Activated T-cell treated with anti-CD3 and anti-CD28 coated beads for 4 hours (primary cell): ENCODE data around the gene MMP10.

Source experiments
- DNase-seq: peaks from one replicate; pipeline ENCODE4 v3.0.0-alpha.2; 2020

The MMP10 gene

DNA sequence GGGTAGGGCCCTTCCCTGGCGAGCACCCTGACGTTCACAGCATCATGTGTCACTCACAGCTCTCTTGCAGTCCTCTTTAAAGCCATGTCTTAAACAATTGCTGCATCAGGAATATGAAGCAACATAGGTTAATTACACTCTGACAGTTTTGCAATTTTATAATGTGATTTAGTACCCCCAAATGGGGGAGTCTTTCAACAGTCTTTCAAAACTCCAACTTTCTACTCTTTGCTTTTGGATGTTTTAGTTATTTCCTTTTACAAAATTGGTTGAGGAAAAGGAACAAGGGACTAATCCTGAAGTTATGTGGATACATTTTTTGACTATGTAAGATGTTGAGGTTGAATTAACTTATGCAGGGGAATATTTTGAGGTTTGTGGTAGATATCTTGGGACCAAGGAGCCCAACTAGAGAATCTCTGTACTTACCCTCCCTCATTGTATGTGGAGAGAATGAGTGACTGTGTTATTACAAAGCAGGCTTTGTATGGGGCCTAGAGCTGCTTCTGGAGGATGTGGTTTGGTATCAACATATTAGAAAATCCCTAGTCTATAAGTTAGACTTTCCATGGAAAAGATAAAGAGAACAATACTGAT lies 55.4 kb downstream of the MMP10 start, which contains the start of gene MMP8:
MMP8 (minus strand) TSS at position 51 of the 597 bp plus-strand sequence. CDS start 99 bp downstream, outside the sequence.
- DNase-seq: no peak

DNA sequence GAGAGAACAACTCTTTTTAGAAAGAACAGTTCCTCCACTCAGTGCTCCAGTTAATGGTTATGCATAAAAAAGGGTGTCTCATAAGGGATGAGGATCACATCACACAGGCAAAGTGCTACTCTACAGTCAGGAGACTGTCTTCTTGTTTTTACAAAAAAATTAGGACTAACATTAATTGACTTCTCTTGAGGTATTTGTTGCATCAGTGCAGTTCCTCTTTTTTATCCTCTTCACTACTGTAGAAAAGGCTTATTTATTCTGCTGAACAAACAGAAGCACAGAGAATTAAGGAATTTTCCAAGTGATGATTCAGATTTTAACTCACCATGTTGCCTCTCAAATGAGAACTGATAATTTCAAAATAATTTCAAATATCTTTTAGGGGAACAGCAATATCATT lies 57.6 kb downstream of the MMP10 start:
- DNase-seq: no peak
